Inflammatory macrophage (primary cell): ENCODE results near the gene OSBPL2.

ENCODE experiments used
- DNase-seq, 2 donors: peaks; one replicate each; pipeline ENCODE4 v3.0.0-alpha.2; 2020 to 2022

Gene OSBPL2

GRCh38 chr20:62329389-62330377, 91.4 kb downstream of the OSBPL2 start:
- DNase-seq = no peak

- DNase-seq = no peak
Measured at GRCh38 chr20:62330576-62331317, 92.4 kb downstream of the OSBPL2 start.

- no peak for DNase-seq
Measured at GRCh38 chr20:62331347-62331746, 93.0 kb downstream of the OSBPL2 start.

- no peak for DNase-seq
Measured at GRCh38 chr20:62332421-62332820, 94.1 kb downstream of the OSBPL2 start.

GRCh38 chr20:62332989-62333819, 94.9 kb downstream of the OSBPL2 start:
- DNase-seq = no peak

GRCh38 chr20:62333820-62334595, 95.7 kb downstream of the OSBPL2 start:
- no peak for DNase-seq

- DNase-seq = no peak
Measured at GRCh38 chr20:62334881-62335280, 96.6 kb downstream of the OSBPL2 start.

- DNase-seq = no peak
Measured at GRCh38 chr20:62335532-62335931, 97.2 kb downstream of the OSBPL2 start.

GRCh38 chr20:62336329-62336728, 98.0 kb downstream of the OSBPL2 start:
- no peak for DNase-seq

- DNase-seq = no peak
Measured at GRCh38 chr20:62336775-62337557, 98.6 kb downstream of the OSBPL2 start.

- peak in 1 of 2 donors; percentile 8 for DNase-seq
Measured at GRCh38 chr20:62337558-62338293, 99.4 kb downstream of the OSBPL2 start.

- DNase-seq = no peak
Measured at GRCh38 chr20:62338294-62338620, 99.9 kb downstream of the OSBPL2 start.

- DNase-seq = peak; percentile 34 to 37
Measured at GRCh38 chr20:62339647-62340062, 101.3 kb downstream of the OSBPL2 start.

GRCh38 chr20:62342910-62343309, 104.6 kb downstream of the OSBPL2 start:
- DNase-seq = no peak

- DNase-seq = no peak
Measured at GRCh38 chr20:62344092-62344491, 105.8 kb downstream of the OSBPL2 start.

GRCh38 chr20:62344782-62345181, 106.5 kb downstream of the OSBPL2 start:
- DNase-seq = peak in 1 of 2 donors; percentile 41
